Mesenchymal stem cell (in vitro differentiated cells and primary cell): ENCODE results near the gene TMEM141.
"Not testable (repeated sequence)": the region's sequence is repeated elsewhere in the genome, so short reads cannot be mapped to it uniquely, and the experiment has no call there.

Experiments
- DNase-seq: peaks from one replicate; pipeline ENCODE4 v3.0.0-alpha.2; 2013
- H2AFZ ChIP-seq: one replicate; pipeline ENCODE4 v1.6.1; 2013; ENCODE audit warnings: low read depth, mild to moderate bottlenecking, control low read depth, inconsistent platforms, low read length, moderate library complexity
- H2AK5ac ChIP-seq: 2 replicates; pipeline ENCODE4 v1.6.1; 2013; ENCODE audit warnings: low read length, moderate library complexity, mild to moderate bottlenecking, inconsistent platforms; ENCODE audit not compliant: severe bottlenecking
- H2BK120ac ChIP-seq: one replicate; pipeline ENCODE4 v1.6.1; 2013; ENCODE audit warnings: low read depth, mild to moderate bottlenecking, inconsistent platforms, low read length, moderate library complexity
- H2BK12ac ChIP-seq, 2 experiments: one replicate each; pipeline ENCODE4 v1.6.1; 2013; ENCODE audit warnings: inconsistent platforms in 2 of 2, low read length in 2 of 2, mild to moderate bottlenecking in 2 of 2, moderate library complexity in 2 of 2, control low read depth in 1 of 2
- H2BK15ac ChIP-seq: one replicate; pipeline ENCODE4 v1.6.1; 2013; ENCODE audit warnings: mild to moderate bottlenecking, low read depth, inconsistent platforms; ENCODE audit not compliant: poor library complexity, severe bottlenecking
- H2BK5ac ChIP-seq: 2 replicates; pipeline ENCODE4 v1.6.1; 2013; ENCODE audit warnings: low read depth, mild to moderate bottlenecking, low read length, control low read depth, inconsistent platforms; ENCODE audit not compliant: poor library complexity, severe bottlenecking
- H3K14ac ChIP-seq, 2 experiments: one replicate each; pipeline ENCODE4 v1.6.1; 2013; ENCODE audit warnings: inconsistent platforms in 2 of 2, low read length in 2 of 2, control low read depth in 1 of 2, mild to moderate bottlenecking in 1 of 2, moderate library complexity in 1 of 2
- H3K18ac ChIP-seq, 2 experiments: one replicate each; pipeline ENCODE4 v1.6.1; 2013; ENCODE audit warnings: inconsistent platforms in 2 of 2, low read length in 2 of 2, control low read depth in 1 of 2, low read depth in 1 of 2, mild to moderate bottlenecking in 1 of 2
- H3K23ac ChIP-seq, 2 experiments: one replicate each; pipeline ENCODE4 v1.6.1; 2013; ENCODE audit warnings: inconsistent platforms in 2 of 2, low read length in 2 of 2, mild to moderate bottlenecking in 2 of 2, moderate library complexity in 2 of 2, control low read depth in 1 of 2
- H3K27ac ChIP-seq: 2 replicates; pipeline ENCODE4 v1.5.1; 2013; ENCODE audit warnings: mild to moderate bottlenecking, moderate library complexity, low read length, control low read depth, inconsistent platforms; ENCODE audit not compliant: poor library complexity, severe bottlenecking
- H3K27me3 ChIP-seq, 2 experiments: 2 replicates each; pipeline versions ENCODE4 v1.6.1 to v1.7.0; 2013; ENCODE audit warnings: low read length in 2 of 2, mild to moderate bottlenecking in 2 of 2, moderate library complexity in 2 of 2, control low read depth in 1 of 2, inconsistent platforms in 1 of 2; ENCODE audit not compliant: control insufficient read depth in 1 of 2, insufficient read depth in 1 of 2
- H3K36me3 ChIP-seq, 2 experiments: 2 replicates each; pipeline versions ENCODE4 v1.6.1 to v1.7.0; 2013; ENCODE audit warnings: low read length in 2 of 2, control low read depth in 1 of 2, inconsistent platforms in 1 of 2, low read depth in 1 of 2, mild to moderate bottlenecking in 1 of 2; ENCODE audit not compliant: insufficient read depth in 2 of 2, control insufficient read depth in 1 of 2
- H3K4ac ChIP-seq, 2 experiments: one replicate each; pipeline ENCODE4 v1.6.1; 2013; ENCODE audit warnings: inconsistent platforms in 2 of 2, low read length in 2 of 2, mild to moderate bottlenecking in 2 of 2, moderate library complexity in 2 of 2, control low read depth in 1 of 2, low read depth in 1 of 2
- H3K4me1 ChIP-seq: 2 replicates; pipeline ENCODE4 v1.6.1; 2013; ENCODE audit warnings: low read depth, low read length, control low read depth; ENCODE audit not compliant: control insufficient read depth, insufficient read depth
- H3K4me2 ChIP-seq: 2 replicates; pipeline ENCODE4 v1.6.1; 2013; ENCODE audit warnings: low read length, mild to moderate bottlenecking, inconsistent platforms; ENCODE audit not compliant: poor library complexity, severe bottlenecking
- H3K4me3 ChIP-seq, 2 experiments: 2 replicates each; pipeline versions ENCODE4 v1.5.1 to v1.7.0; 2013; ENCODE audit warnings: low read length in 2 of 2, mild to moderate bottlenecking in 2 of 2, control low read depth in 1 of 2, low read depth in 1 of 2; ENCODE audit not compliant: insufficient read depth in 1 of 2
- H3K79me1 ChIP-seq: replicated peaks from 2 replicates; pipeline ENCODE4 v1.6.1; 2013; ENCODE audit warnings: mild to moderate bottlenecking, control low read depth, low read length, inconsistent platforms; ENCODE audit not compliant: poor library complexity, severe bottlenecking
- H3K9ac ChIP-seq: 2 replicates; pipeline ENCODE4 v1.7.0; 2013; ENCODE audit warnings: mild to moderate bottlenecking, low read length, moderate library complexity
- H3K9me3 ChIP-seq: 2 replicates; pipeline ENCODE4 v1.7.0; 2013; ENCODE audit warnings: mild to moderate bottlenecking, low read length; ENCODE audit not compliant: control insufficient read depth
- H4K8ac ChIP-seq: one replicate; pipeline ENCODE4 v1.6.1; 2013; ENCODE audit warnings: inconsistent platforms, mild to moderate bottlenecking, low read length, moderate library complexity
- H4K91ac ChIP-seq: one replicate; pipeline ENCODE4 v1.6.1; 2013; ENCODE audit warnings: mild to moderate bottlenecking, low read length, inconsistent platforms
- WGBS: methylation state at CpG from one replicate; pipeline ENCODE4 v1.1.7; 2013; ENCODE audit warnings: mixed read lengths; 5-methylcytosine and 5-hydroxymethylcytosine counted together

Gene TMEM141

GRCh38 chr9:136837856-136838277, 46.7 kb downstream of the TMEM141 start:
- not testable (repeated sequence) for H4K91ac ChIP-seq, H2BK12ac ChIP-seq, H3K14ac ChIP-seq, H3K4ac ChIP-seq, DNase-seq, H2AFZ ChIP-seq, H2BK5ac ChIP-seq, H3K27ac ChIP-seq, H4K8ac ChIP-seq, H2BK120ac ChIP-seq, H3K9ac ChIP-seq, H3K4me3 ChIP-seq, H2AK5ac ChIP-seq, H3K27me3 ChIP-seq, H3K23ac ChIP-seq, H3K18ac ChIP-seq, H3K4me2 ChIP-seq, H3K9me3 ChIP-seq, H3K79me1 ChIP-seq, H2BK15ac ChIP-seq
- Histone ChIP-seq H3K36me3 (peaks cover 20 to 63% of the 10 kb centered on the region in 2 experiments), H3K4me1 (peaks cover 36% of the 10 kb centered on the region)
- whole genome bisulfite sequencing = 94% methylated on average over 15 of the region's 15 CpGs

- H3K4ac ChIP-seq = no peak overlapping the region
These were observed 47.4 kb downstream of the TMEM141 start for GRCh38 chr9:136838314-136839228.

GRCh38 chr9:136839229-136840139, 48.3 kb downstream of the TMEM141 start:
- Histone ChIP-seq H3K23ac (no peak overlapping the region), H3K27ac (peak overlapping the region; percentile 0), H4K8ac (no peak overlapping the region), H2BK15ac (no peak overlapping the region), H4K91ac (no peak overlapping the region), H3K9me3 (no peaks in the 10 kb centered on the region), H2AK5ac (peak overlapping the region; percentile 1), H3K79me1 (peaks cover 7% of the 10 kb centered on the region), H3K4me1 (peaks cover 45% of the 10 kb centered on the region), H2BK5ac (no peak overlapping the region), H3K27me3 (peaks cover 0 to 4% of the 10 kb centered on the region in 2 experiments), H3K18ac (no peak overlapping the region), H3K14ac (no peak overlapping the region), H3K36me3 (peaks cover 12 to 62% of the 10 kb centered on the region in 2 experiments), H2BK12ac (no peak overlapping the region), H2AFZ (no peak overlapping the region), H3K4me2 (no peak overlapping the region), H3K4ac (no peak overlapping the region), H2BK120ac (no peak overlapping the region), H3K9ac (no peak overlapping the region), H3K4me3 (no peak overlapping the region)
- DNase-seq = no peak
- WGBS = 91% methylated on average over 34 of the region's 36 CpGs

More at GRCh38 chr9:136838314-136839228, 47.4 kb downstream of the TMEM141 start:
- H3K9ac ChIP-seq = no peak overlapping the region
- H3K79me1 ChIP-seq = peaks cover 8% of the 10 kb centered on the region
- H3K18ac ChIP-seq = no peak overlapping the region
- H2BK15ac ChIP-seq = no peak overlapping the region
- H2BK120ac ChIP-seq = no peak overlapping the region
- no peak overlapping the region for H3K23ac ChIP-seq
- H2AK5ac ChIP-seq = no peak overlapping the region
- no peak overlapping the region for H4K91ac ChIP-seq
- no peak overlapping the region for H4K8ac ChIP-seq
- H3K9me3 ChIP-seq = no peaks in the 10 kb centered on the region
- no peak overlapping the region for H2BK5ac ChIP-seq
- no peak overlapping the region for H3K4me2 ChIP-seq
- no peak overlapping the region for H3K4me3 ChIP-seq
- H3K27me3 ChIP-seq = peaks cover 0 to 4% of the 10 kb centered on the region in 2 experiments
- WGBS = 91% methylated on average over 28 of the region's 29 CpGs
- H2AFZ ChIP-seq = no peak overlapping the region
- DNase-seq = no peak
- no peak overlapping the region for H3K14ac ChIP-seq
- H2BK12ac ChIP-seq = no peak overlapping the region
- H3K27ac ChIP-seq = no peak overlapping the region
- H3K4me1 ChIP-seq = peaks cover 41% of the 10 kb centered on the region
- H3K36me3 ChIP-seq = peaks cover 20 to 59% of the 10 kb centered on the region in 2 experiments
